Smooth muscle cell (in vitro differentiated cells): ENCODE data around the gene NKX1-1. TPM values are rescaled to one million over a fixed set of nuclear protein-coding genes. Genes with fewer than 3 reads are reported as not detected.

Experiments used
- DNase-seq: peaks from one replicate; lab custom pipeline; 2025; ENCODE audit not compliant: unreplicated experiment; lab: John Stamatoyannopoulos, UW
- H2AFZ ChIP-seq: fragments of 200-600 bp; sonication (generic); 2 replicates; pipeline ENCODE4 v1.6.0; 2016; ENCODE audit warnings: antibody characterized with exemption, low read depth, mild to moderate bottlenecking
- H3F3A ChIP-seq: fragments of 200-600 bp; sonication (generic); 2 replicates; pipeline ENCODE4 v1.6.0; 2017; ENCODE audit warnings: antibody characterized with exemption, low read depth
- H3K27ac ChIP-seq: fragments of 200-600 bp; sonication (generic); 2 replicates; pipeline ENCODE4 v1.5.1; 2016; ENCODE audit warnings: low read depth, mild to moderate bottlenecking
- H3K27me3 ChIP-seq: fragments of 200-600 bp; sonication (generic); 2 replicates; pipeline ENCODE4 v1.6.1; 2016; ENCODE audit warnings: low read depth, mild to moderate bottlenecking
- H3K36me3 ChIP-seq: fragments of 200-600 bp; sonication (generic); 2 replicates; pipeline ENCODE4 v1.5.1; 2016; ENCODE audit warnings: low read depth
- H3K4me1 ChIP-seq: fragments of 200-600 bp; sonication (generic); 2 replicates; pipeline ENCODE4 v1.5.1; 2016; ENCODE audit warnings: low read depth
- H3K4me2 ChIP-seq: fragments of 200-600 bp; sonication (generic); 2 replicates; pipeline ENCODE4 v1.6.0; 2016; ENCODE audit warnings: mild to moderate bottlenecking
- H3K4me3 ChIP-seq: fragments of 200-600 bp; sonication (generic); 2 replicates; pipeline ENCODE4 v1.5.1; 2016; ENCODE audit warnings: mild to moderate bottlenecking
- H3K79me2 ChIP-seq: fragments of 200-600 bp; sonication (generic); 2 replicates; pipeline ENCODE4 v1.6.0; 2016; ENCODE audit warnings: low read depth, mild to moderate bottlenecking
- H3K9ac ChIP-seq: fragments of 200-600 bp; sonication (generic); 2 replicates; pipeline ENCODE4 v1.6.0; 2016; ENCODE audit warnings: low read depth
- H3K9me3 ChIP-seq: fragments of 200-600 bp; sonication (generic); replicated peaks from 2 replicates; pipeline ENCODE4 v1.5.1; 2016; ENCODE audit warnings: low read depth
- H4K20me1 ChIP-seq: fragments of 200-600 bp; sonication (generic); 2 replicates; pipeline ENCODE4 v1.6.0; 2016; ENCODE audit warnings: low read depth
- CTCF ChIP-seq: fragments of 200-600 bp; sonication (generic); IDR thresholded peaks from 2 replicates; pipeline ENCODE4 v1.5.1; 2017; ENCODE audit warnings: borderline replicate concordance, mild to moderate bottlenecking, antibody characterized with exemption; ENCODE audit not compliant: insufficient read depth, poor library complexity, severe bottlenecking
- WGBS: methylation state at CpG from one replicate; pipeline ENCODE4 v1.1.7; 2016; ENCODE audit warnings: low lambda C conversion rate; 5-methylcytosine and 5-hydroxymethylcytosine counted together
- polyA plus RNA-seq: library from polyadenylated mRNA; unstranded; fragments of >200 nt; fragmentation: Nextera tagmentation; extraction: Ambion mirVana; gene quantifications from 2 replicates; pipeline ENCODE4 v1.2.1, GENCODE V29; 2016
- total RNA-seq: library from RNA; depleted of rRNA; stranded (reverse); fragments of >200 nt; gene quantifications from 2 replicates; pipeline ENCODE4 v1.2.3, GENCODE V29; 2014

The NKX1-1 gene
- total and polyA plus RNA-seq, 2 experiments from 2014 or later = not detected

GRCh38 chr4:1369091-1369450 lies 37.2 kb downstream of the NKX1-1 start:
- H3K4me2 ChIP-seq = no peak overlapping the region

GRCh38 chr4:1368421-1369090 lies 37.7 kb downstream of the NKX1-1 start:
- no peak overlapping the region for H3K27ac ChIP-seq
- H3K79me2 ChIP-seq = no peaks in the 10 kb centered on the region
- H4K20me1 ChIP-seq = peaks cover 21% of the 10 kb centered on the region
- no peaks in the 10 kb centered on the region for H3K27me3 ChIP-seq
- H3K4me1 ChIP-seq = no peaks in the 10 kb centered on the region
- no peaks in the 10 kb centered on the region for H3F3A ChIP-seq
- no peak overlapping the region for H2AFZ ChIP-seq
- 94% methylated on average over 24 of the region's 24 CpGs for WGBS
- no peak overlapping the region for H3K4me3 ChIP-seq
- H3K4me2 ChIP-seq = no peak overlapping the region
- no peak overlapping the region for H3K9ac ChIP-seq
- H3K36me3 ChIP-seq = no peaks in the 10 kb centered on the region
- TF ChIP-seq CTCF = no peak
- no peaks in the 10 kb centered on the region for H3K9me3 ChIP-seq
- no peak for DNase-seq

More at GRCh38 chr4:1369091-1369450, 37.2 kb downstream of the NKX1-1 start:
- no peak overlapping the region for H2AFZ ChIP-seq
- no peaks in the 10 kb centered on the region for H3F3A ChIP-seq
- no peaks in the 10 kb centered on the region for H3K36me3 ChIP-seq
- H3K27me3 ChIP-seq = no peaks in the 10 kb centered on the region
- WGBS = 95% methylated on average over 15 of the region's 18 CpGs
- no peak overlapping the region for H3K4me3 ChIP-seq
- no peak for DNase-seq
- H3K9me3 ChIP-seq = no peaks in the 10 kb centered on the region
- no peak overlapping the region for H3K9ac ChIP-seq
- H4K20me1 ChIP-seq = peaks cover 21% of the 10 kb centered on the region
- no peaks in the 10 kb centered on the region for H3K4me1 ChIP-seq
- no peaks in the 10 kb centered on the region for H3K79me2 ChIP-seq
- no peak for TF ChIP-seq CTCF
- no peak overlapping the region for H3K27ac ChIP-seq

- DNase-seq = no peak
- H3K27me3 ChIP-seq = no peaks in the 10 kb centered on the region
- H3K9me3 ChIP-seq = no peaks in the 10 kb centered on the region
- 91% methylated on average over 10 of the region's 10 CpGs for WGBS
- no peak overlapping the region for H3K27ac ChIP-seq
- H3K4me3 ChIP-seq = no peak overlapping the region
- H3K4me1 ChIP-seq = no peaks in the 10 kb centered on the region
- no peaks in the 10 kb centered on the region for H3F3A ChIP-seq
- H3K36me3 ChIP-seq = no peaks in the 10 kb centered on the region
- H3K79me2 ChIP-seq = no peaks in the 10 kb centered on the region
- no peak overlapping the region for H3K4me2 ChIP-seq
- no peak for TF ChIP-seq CTCF
- H3K9ac ChIP-seq = no peak overlapping the region
- peaks cover 21% of the 10 kb centered on the region for H4K20me1 ChIP-seq
- no peak overlapping the region for H2AFZ ChIP-seq
These were observed 38.3 kb downstream of the NKX1-1 start for GRCh38 chr4:1367936-1368289.
